ENCODE data around the gene LMOD2. TPM values are rescaled to one million over a fixed set of nuclear protein-coding genes. Genes with fewer than 3 reads are reported as not detected.

The LMOD2 gene
- polyA plus RNA-seq, 2 of the 4 experiments (the other 2 are of a cell fraction): not detected

DNA sequence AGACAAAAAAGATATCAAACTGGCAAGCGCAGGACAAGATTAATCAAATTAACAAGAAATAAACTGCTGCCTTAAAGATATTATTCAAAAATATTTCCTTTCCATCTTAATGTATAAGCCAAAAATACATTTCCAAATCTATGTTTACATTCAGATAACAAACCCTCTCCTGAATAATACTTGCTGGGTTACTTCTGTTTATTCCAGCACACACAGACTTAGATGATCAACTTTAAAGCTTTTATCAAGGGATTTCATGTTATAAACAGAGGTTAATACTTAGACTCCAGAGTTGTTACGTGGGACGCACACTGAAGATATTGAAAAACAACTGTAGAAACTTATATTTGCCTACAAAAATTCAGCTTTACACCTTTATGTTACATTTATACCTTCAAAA is 33.6 kb downstream of the LMOD2 start:
- POLR2A ChIA-PET: no interaction called here
- no peak overlapping the region for H3K27ac ChIP-seq
- H3K4me2 ChIP-seq: no peak overlapping the region
- peak; percentile 7 for FAIRE-seq
- 99% methylated on average over 3 of the region's 3 CpGs for WGBS (ENCODE audit: missing lambda C conversion rate)
- H3K9me3 ChIP-seq: no peaks in the 10 kb centered on the region
- no peak for ATAC-seq
- no peaks in the 10 kb centered on the region for H3K4me1 ChIP-seq
- TF ChIP-seq, protein P1, sequence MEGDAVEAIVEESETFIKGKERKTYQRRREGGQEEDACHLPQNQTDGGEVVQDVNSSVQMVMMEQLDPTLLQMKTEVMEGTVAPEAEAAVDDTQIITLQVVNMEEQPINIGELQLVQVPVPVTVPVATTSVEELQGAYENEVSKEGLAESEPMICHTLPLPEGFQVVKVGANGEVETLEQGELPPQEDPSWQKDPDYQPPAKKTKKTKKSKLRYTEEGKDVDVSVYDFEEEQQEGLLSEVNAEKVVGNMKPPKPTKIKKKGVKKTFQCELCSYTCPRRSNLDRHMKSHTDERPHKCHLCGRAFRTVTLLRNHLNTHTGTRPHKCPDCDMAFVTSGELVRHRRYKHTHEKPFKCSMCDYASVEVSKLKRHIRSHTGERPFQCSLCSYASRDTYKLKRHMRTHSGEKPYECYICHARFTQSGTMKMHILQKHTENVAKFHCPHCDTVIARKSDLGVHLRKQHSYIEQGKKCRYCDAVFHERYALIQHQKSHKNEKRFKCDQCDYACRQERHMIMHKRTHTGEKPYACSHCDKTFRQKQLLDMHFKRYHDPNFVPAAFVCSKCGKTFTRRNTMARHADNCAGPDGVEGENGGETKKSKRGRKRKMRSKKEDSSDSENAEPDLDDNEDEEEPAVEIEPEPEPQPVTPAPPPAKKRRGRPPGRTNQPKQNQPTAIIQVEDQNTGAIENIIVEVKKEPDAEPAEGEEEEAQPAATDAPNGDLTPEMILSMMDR (IDR thresholded peaks at IDR 0.05): no peak
- TF ChIP-seq CHD4 (IDR thresholded peaks at IDR 0.05; ENCODE audit: borderline replicate concordance) (no peak), HDAC2 (IDR thresholded peaks at IDR 0.05) (no peak), RFX5 (IDR thresholded peaks at IDR 0.05) (no peak)
- TF ChIP-seq, protein P2, sequence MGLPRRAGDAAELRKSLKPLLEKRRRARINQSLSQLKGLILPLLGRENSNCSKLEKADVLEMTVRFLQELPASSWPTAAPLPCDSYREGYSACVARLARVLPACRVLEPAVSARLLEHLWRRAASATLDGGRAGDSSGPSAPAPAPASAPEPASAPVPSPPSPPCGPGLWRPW (IDR thresholded peaks at IDR 0.05): no peak
- TF ChIP-seq, protein P3, sequence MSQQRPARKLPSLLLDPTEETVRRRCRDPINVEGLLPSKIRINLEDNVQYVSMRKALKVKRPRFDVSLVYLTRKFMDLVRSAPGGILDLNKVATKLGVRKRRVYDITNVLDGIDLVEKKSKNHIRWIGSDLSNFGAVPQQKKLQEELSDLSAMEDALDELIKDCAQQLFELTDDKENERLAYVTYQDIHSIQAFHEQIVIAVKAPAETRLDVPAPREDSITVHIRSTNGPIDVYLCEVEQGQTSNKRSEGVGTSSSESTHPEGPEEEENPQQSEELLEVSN (IDR thresholded peaks at IDR 0.05; ENCODE audit: borderline replicate concordance, low read depth): no peak
- no peak for DNase-seq (ENCODE audit: low read depth in 1 of 2, low spot score in 1 of 2)
- no peak overlapping the region for H3K4me3 ChIP-seq
- CTCF ChIA-PET: interaction anchor here (1.3 to 2.6 kb wide), 3 partner anchors 109 to 183 kb away, joined by 3 to 7 read pairs (median 4); no protein-coding TSS in a partner anchor

DNA sequence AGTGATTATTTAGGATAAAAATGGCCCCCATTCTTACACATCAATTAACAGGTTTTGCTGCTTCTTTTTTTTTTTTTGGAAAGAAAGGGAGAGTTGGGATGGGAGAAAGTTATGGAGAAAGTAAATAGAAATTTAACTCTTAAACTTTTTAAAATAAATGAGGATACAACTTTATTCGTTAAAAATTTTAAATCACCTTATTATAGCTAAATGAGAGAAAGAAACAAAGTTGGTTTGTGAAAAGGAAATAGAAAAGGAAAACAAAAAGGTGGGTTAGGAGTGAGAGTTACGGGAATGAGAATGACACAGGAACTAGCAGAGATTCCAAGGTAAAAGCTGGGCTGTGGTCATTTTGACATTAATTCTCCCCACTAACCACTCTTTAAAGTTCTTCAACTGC is 34.9 kb downstream of the LMOD2 start:
- Histone ChIP-seq H3K27ac (no peak overlapping the region), H3K4me3 (no peak overlapping the region), H3K9me3 (no peaks in the 10 kb centered on the region), H3K4me1 (no peaks in the 10 kb centered on the region), H3K4me2 (no peak overlapping the region)
- FAIRE-seq: peak; percentile 7
- TF ChIP-seq BHLHE40 (IDR thresholded peaks at IDR 0.05; ENCODE audit: low read depth, low read length) (no peak), TP53 (CRISPR knock-in tag; IDR thresholded peaks at IDR 0.05) (no peak), NFE2L2 (conservative IDR thresholded peaks at IDR 0.05; ENCODE audit: low read length) (no peak), SMC3 (IDR thresholded peaks at IDR 0.05) (no peak), HOXB13 (CRISPR knock-in tag; IDR thresholded peaks at IDR 0.05; ENCODE audit: low read depth) (no peak)
- 93% methylated on average over 2 of the region's 2 CpGs for WGBS (ENCODE audit: missing lambda C conversion rate)
- no peak for DNase-seq (ENCODE audit: low read depth in 1 of 2, low spot score in 1 of 2)
- POLR2A ChIA-PET: no interaction called here
- CTCF ChIA-PET: interaction anchor here (1.4 to 3.4 kb wide), 3 partner anchors 9 to 107 kb away, joined by 5 to 13 read pairs (median 9); no protein-coding TSS in a partner anchor
- ATAC-seq: no peak

DNA sequence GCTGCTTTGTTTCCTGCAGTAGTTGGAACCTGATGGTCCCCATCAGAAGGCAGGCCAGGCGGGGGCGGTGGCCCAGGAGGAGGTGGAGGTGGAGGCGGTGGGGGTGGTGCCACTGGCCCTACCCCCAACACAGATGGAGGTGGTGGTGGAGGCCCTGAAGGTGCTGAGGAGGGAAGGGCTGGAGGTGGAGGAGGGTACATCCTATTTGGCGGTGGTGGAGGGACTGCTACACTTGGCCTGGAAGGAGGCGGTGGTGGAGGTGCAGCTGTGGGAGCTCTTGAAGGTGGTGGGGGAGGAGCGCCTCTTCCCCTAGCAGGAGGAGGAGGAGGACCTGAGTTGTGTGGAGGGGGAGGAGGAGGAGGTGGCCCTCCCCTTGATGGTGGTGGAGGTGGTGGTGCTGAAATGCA is 36.8 kb downstream of the LMOD2 start:
- Histone ChIP-seq H3K4me1 (no peaks in the 10 kb centered on the region), H3K9me3 (no peaks in the 10 kb centered on the region), H3K4me3 (no peak overlapping the region), H3K4me2 (no peak overlapping the region), H3K27ac (no peak overlapping the region)
- DNase-seq (ENCODE audit: low read depth in 1 of 2, low spot score in 1 of 2): no peak
- 98% methylated on average over 6 of the region's 6 CpGs for WGBS (ENCODE audit: missing lambda C conversion rate)
- ATAC-seq: no peak
- TF ChIP-seq HOXB13 (CRISPR knock-in tag; IDR thresholded peaks at IDR 0.05; ENCODE audit: low read depth) (no peak), JUNB (IDR thresholded peaks at IDR 0.05) (no peak), CBX2 (IDR thresholded peaks at IDR 0.05; ENCODE audit: borderline replicate concordance, low read depth) (no peak), CBX8 (IDR thresholded peaks at IDR 0.05) (no peak), EHMT2 (IDR thresholded peaks at IDR 0.05; ENCODE audit: low read depth) (no peak)
- TF ChIP-seq, protein P4, sequence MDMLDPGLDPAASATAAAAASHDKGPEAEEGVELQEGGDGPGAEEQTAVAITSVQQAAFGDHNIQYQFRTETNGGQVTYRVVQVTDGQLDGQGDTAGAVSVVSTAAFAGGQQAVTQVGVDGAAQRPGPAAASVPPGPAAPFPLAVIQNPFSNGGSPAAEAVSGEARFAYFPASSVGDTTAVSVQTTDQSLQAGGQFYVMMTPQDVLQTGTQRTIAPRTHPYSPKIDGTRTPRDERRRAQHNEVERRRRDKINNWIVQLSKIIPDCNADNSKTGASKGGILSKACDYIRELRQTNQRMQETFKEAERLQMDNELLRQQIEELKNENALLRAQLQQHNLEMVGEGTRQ (IDR thresholded peaks at IDR 0.05): no peak
- ChIA-PET POLR2A (no interaction called here), CTCF (interaction anchor here (0.6 to 3.4 kb wide), 3 partner anchors 9 to 174 kb away, joined by 3 to 13 read pairs (median 3); no protein-coding TSS in a partner anchor)
- no peak for FAIRE-seq

DNA sequence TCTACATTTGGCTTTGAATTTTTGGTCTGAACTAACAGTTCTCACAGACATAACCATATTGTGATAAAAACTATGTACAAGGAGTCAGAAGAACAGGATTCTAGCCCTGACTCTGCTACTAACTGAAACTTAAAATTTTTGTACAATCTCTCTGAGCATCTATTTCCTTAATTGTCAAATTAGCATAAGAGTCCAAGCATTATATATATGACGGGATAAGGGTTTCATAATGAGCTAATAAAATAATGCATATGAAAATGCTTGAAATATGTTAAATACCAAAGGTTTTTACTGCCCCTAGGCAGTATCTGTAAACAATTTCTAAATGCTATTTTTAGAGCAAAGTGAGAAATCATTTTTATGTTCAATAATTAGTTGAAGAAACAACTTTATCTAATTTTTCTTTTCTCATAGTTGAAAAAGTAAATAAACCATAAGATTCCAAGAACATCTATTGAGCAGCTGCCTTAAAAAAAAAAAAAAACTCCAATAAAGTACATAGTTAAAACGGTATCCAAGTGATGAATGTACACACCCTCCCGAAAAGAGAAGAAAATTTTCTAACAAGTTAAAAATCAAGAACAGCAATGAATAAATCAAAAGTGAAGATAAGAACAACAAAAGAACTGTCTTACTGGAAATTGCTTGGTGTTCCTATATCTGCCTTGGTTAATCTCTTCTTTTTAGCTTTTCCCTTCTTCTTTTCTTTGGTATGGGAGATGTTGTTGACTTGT is 40.4 kb downstream of the LMOD2 start:
- CTCF ChIA-PET: no interaction called here
- POLR2A ChIA-PET: no interaction called here
- FAIRE-seq (no peak), ATAC-seq (no peak), DNase-seq (ENCODE audit: low read depth in 1 of 2, low spot score in 1 of 2) (no peak)
- WGBS (ENCODE audit: missing lambda C conversion rate): 89% methylated on average over 3 of the region's 3 CpGs
- Histone ChIP-seq H3K4me2 (no peak overlapping the region), H3K4me1 (no peaks in the 10 kb centered on the region), H3K4me3 (no peak overlapping the region), H3K27ac (no peak overlapping the region), H3K9me3 (no peaks in the 10 kb centered on the region)
- TF ChIP-seq PHF8 (IDR thresholded peaks at IDR 0.05; ENCODE audit: borderline replicate concordance, low read depth): no peak
- no peak for TF ChIP-seq RNF2 (IDR thresholded peaks at IDR 0.05; ENCODE audit: borderline replicate concordance, low read depth)
- TF ChIP-seq KDM1A (IDR thresholded peaks at IDR 0.05; ENCODE audit: low read depth): no peak
- no peak for TF ChIP-seq MAFK (IDR thresholded peaks at IDR 0.05; ENCODE audit: partially characterized antibody)
- TF ChIP-seq, protein P5, sequence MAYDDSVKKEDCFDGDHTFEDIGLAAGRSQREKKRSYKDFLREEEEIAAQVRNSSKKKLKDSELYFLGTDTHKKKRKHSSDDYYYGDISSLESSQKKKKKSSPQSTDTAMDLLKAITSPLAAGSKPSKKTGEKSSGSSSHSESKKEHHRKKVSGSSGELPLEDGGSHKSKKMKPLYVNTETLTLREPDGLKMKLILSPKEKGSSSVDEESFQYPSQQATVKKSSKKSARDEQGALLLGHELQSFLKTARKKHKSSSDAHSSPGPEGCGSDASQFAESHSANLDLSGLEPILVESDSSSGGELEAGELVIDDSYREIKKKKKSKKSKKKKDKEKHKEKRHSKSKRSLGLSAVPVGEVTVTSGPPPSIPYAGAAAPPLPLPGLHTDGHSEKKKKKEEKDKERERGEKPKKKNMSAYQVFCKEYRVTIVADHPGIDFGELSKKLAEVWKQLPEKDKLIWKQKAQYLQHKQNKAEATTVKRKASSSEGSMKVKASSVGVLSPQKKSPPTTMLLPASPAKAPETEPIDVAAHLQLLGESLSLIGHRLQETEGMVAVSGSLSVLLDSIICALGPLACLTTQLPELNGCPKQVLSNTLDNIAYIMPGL (CRISPR knock-in tag; IDR thresholded peaks at IDR 0.05; ENCODE audit: borderline replicate concordance): no peak
- TF ChIP-seq, protein P3 (IDR thresholded peaks at IDR 0.05; ENCODE audit: borderline replicate concordance, low read depth): no peak
- TF ChIP-seq JUN (IDR thresholded peaks at IDR 0.05): no peak
- TF ChIP-seq, protein P6, sequence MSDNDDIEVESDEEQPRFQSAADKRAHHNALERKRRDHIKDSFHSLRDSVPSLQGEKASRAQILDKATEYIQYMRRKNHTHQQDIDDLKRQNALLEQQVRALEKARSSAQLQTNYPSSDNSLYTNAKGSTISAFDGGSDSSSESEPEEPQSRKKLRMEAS (IDR thresholded peaks at IDR 0.05): no peak
- no peak for TF ChIP-seq NFE2L2 (conservative IDR thresholded peaks at IDR 0.05; ENCODE audit: low read length)

All from A549 (cell line).